GM15510 (cell line): ENCODE results near the gene DLX6.

Experiments used
- POLR2A ChIP-seq: IDR thresholded peaks from 3 replicates; pipeline ENCODE4 v1.6.1; 2011; ENCODE audit warnings: borderline replicate concordance; ENCODE audit not compliant: insufficient read length; ENCODE audit errors: extremely low read depth

The DLX6 gene

GRCh38 chr7:97005183-97006054 is at the start of gene DLX6:
Gene DLX6, plus strand, starts transcription at chr7:97005553. Its CDS starts 425 bp downstream, at chr7:97005978.
- TF ChIP-seq POLR2A: no peak

- TF ChIP-seq POLR2A: no peak
These were observed 46.2 kb upstream of the DLX6 start for GRCh38 chr7:96959135-96959534.

GRCh38 chr7:96962221-96962885 is 43.0 kb upstream of the DLX6 start:
- TF ChIP-seq POLR2A: no peak

- TF ChIP-seq POLR2A: no peak
These were observed 36.4 kb upstream of the DLX6 start for GRCh38 chr7:96968981-96969380.

GRCh38 chr7:96970739-96971138 is 34.6 kb upstream of the DLX6 start:
- no peak for TF ChIP-seq POLR2A

- no peak for TF ChIP-seq POLR2A
These were observed 31.4 kb upstream of the DLX6 start for GRCh38 chr7:96973986-96974385.

- TF ChIP-seq POLR2A: no peak
These were observed 29.2 kb upstream of the DLX6 start for GRCh38 chr7:96976106-96976505.

- TF ChIP-seq POLR2A: no peak
These were observed 27.9 kb upstream of the DLX6 start for GRCh38 chr7:96977445-96977844.

GRCh38 chr7:96979551-96980276 is 25.6 kb upstream of the DLX6 start:
- no peak for TF ChIP-seq POLR2A

GRCh38 chr7:96982586-96982985 is 22.8 kb upstream of the DLX6 start:
- no peak for TF ChIP-seq POLR2A

- no peak for TF ChIP-seq POLR2A
These were observed 19.4 kb upstream of the DLX6 start for GRCh38 chr7:96985992-96986391.

- TF ChIP-seq POLR2A: no peak
These were observed 18.5 kb upstream of the DLX6 start for GRCh38 chr7:96986901-96987300.

- TF ChIP-seq POLR2A: no peak
These were observed 17.6 kb upstream of the DLX6 start for GRCh38 chr7:96987719-96988118.

- TF ChIP-seq POLR2A: no peak
These were observed 16.0 kb upstream of the DLX6 start for GRCh38 chr7:96989241-96989858.

- TF ChIP-seq POLR2A: no peak
These were observed 15.5 kb upstream of the DLX6 start for GRCh38 chr7:96989859-96990317.
